OCI-LY7 (cell line): ENCODE measurements around the gene MSRB2. TPM values are rescaled to one million over a fixed set of nuclear protein-coding genes. Genes with fewer than 3 reads are reported as not detected.

Source experiments
- BruUV-seq: library from RNA; stranded (reverse); fragments of 400-500 nt; replicated peaks from 2 replicates; lab custom pipeline; 2021; lab: Mats Ljungman, UMichigan
- CTCF ChIA-PET: fragments of 300-600 bp; sonication (Branson Sonifier 250); formaldehyde crosslinking; loops from one replicate; lab custom pipeline; 2022; ENCODE audit warnings: antibody characterized with exemption; ENCODE audit not compliant: unreplicated experiment; lab: Charles Lee
- POLR2A ChIA-PET: fragments of 300-600 bp; sonication (Branson Sonifier 250); formaldehyde crosslinking; loops from one replicate; lab custom pipeline; 2022; ENCODE audit warnings: antibody characterized with exemption; lab: Charles Lee
- DNase-seq: peaks from one replicate; pipeline ENCODE4 v3.0.0-alpha.2; 2015; ENCODE audit warnings: low spot score
- H2AFZ ChIP-seq: fragments of 200-600 bp; sonication (generic), shearing (Covaris generic); 2 replicates; pipeline ENCODE4 v1.6.1; 2014; ENCODE audit warnings: mild to moderate bottlenecking, antibody characterized with exemption, low read length, moderate library complexity
- H3K27ac ChIP-seq: fragments of 200-600 bp; sonication (generic); 2 replicates; pipeline ENCODE4 v1.5.1; 2014; ENCODE audit warnings: mixed run types, low read depth, mild to moderate bottlenecking, moderate library complexity, low read length, inconsistent platforms; ENCODE audit not compliant: poor library complexity, severe bottlenecking
- H3K36me3 ChIP-seq: fragments of 200-600 bp; sonication (generic); 2 replicates; pipeline ENCODE4 v1.6.1; 2014; ENCODE audit warnings: mild to moderate bottlenecking, antibody characterized with exemption, low read length, moderate library complexity, mixed read lengths; ENCODE audit not compliant: insufficient read depth
- H3K4me1 ChIP-seq: fragments of 200-600 bp; sonication (generic); 2 replicates; pipeline ENCODE4 v1.5.1; 2014; ENCODE audit warnings: mild to moderate bottlenecking, low read length; ENCODE audit not compliant: insufficient read depth, poor library complexity, severe bottlenecking
- H3K4me2 ChIP-seq: fragments of 200-600 bp; sonication (generic); 2 replicates; pipeline ENCODE4 v1.6.1; 2014; ENCODE audit warnings: mild to moderate bottlenecking, low read length
- H3K4me3 ChIP-seq: fragments of 200-600 bp; sonication (generic); 2 replicates; pipeline ENCODE4 v1.5.1; 2014; ENCODE audit warnings: mild to moderate bottlenecking, low read depth, low read length; ENCODE audit not compliant: poor library complexity, severe bottlenecking
- H3K79me2 ChIP-seq: fragments of 200-600 bp; sonication (generic); 2 replicates; pipeline ENCODE4 v1.6.1; 2016; ENCODE audit warnings: low read depth, mild to moderate bottlenecking, low read length, moderate library complexity, mixed read lengths; ENCODE audit not compliant: insufficient read depth
- H3K9me2 ChIP-seq: fragments of 200-600 bp; sonication (generic); 2 replicates; pipeline ENCODE4 v1.6.1; 2016; ENCODE audit warnings: mild to moderate bottlenecking, low read length, mixed read lengths; ENCODE audit not compliant: insufficient read depth
- H3K9me3 ChIP-seq: fragments of 200-600 bp; sonication (generic); 2 replicates; pipeline ENCODE4 v1.6.1; 2014; ENCODE audit warnings: mild to moderate bottlenecking, mixed run types, low read length, mixed read lengths
- H4K20me1 ChIP-seq: fragments of 200-600 bp; sonication (generic); 2 replicates; pipeline ENCODE4 v1.6.1; 2014; ENCODE audit warnings: mild to moderate bottlenecking, antibody characterized with exemption, low read length, moderate library complexity, mixed read lengths; ENCODE audit not compliant: insufficient read depth
- EZH2phosphoT487 ChIP-seq: fragments of 200-600 bp; sonication (generic); IDR thresholded peaks from 2 replicates; pipeline ENCODE4 v1.6.1; 2018; ENCODE audit warnings: low read depth, borderline replicate concordance, mild to moderate bottlenecking, mixed run types, antibody characterized with exemption, low read length, moderate library complexity, mixed read lengths
- intact Hi-C: fragments of 100-400 bp; cut with micrococcal nuclease; formaldehyde crosslinking; loops from one replicate; pipeline ENCODE4 v1.10.0; 2022; ENCODE audit not compliant: unreplicated experiment
- total RNA-seq, 2 experiments: library from RNA; depleted of rRNA in 1 of 2; stranded (reverse); fragments of >200 nt in 1 of 2; shearing (Covaris generic) in 1 of 2; gene quantifications; 2 replicates each; pipeline ENCODE4 v1.2.3, GENCODE V29; 2014 to 2022
- TF ChIP-seq, protein P1 (sequence below): fragments of 200-600 bp; sonication (generic); conservative IDR thresholded peaks from 2 replicates; pipeline ENCODE4 v1.5.1; 2014; ENCODE audit warnings: mild to moderate bottlenecking, antibody characterized with exemption, low read length, moderate library complexity, mixed read lengths

MSRB2 gene
- total RNA-seq, 2 experiments from 2014 or later, result 8.1 to 17.6 TPM

DNA sequence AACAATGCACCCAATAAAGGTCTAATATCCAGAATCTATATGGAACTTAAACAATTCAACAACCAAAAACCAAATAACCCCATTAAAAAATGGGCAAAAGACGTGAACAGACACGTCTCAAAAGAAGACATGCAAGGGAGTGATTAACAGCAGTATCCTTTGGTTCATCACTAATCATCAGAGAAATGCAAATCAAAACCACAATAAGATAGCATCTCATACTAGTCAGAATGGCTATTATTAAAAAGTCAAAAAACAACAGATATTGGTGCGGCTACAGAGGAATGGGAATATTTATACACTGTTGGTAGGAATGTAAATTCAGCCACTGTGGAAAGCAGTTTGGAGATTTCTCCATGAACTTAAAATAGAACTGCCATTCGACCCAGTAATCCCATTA lies 46.6 kb downstream of the MSRB2 start:
- BruUV-seq, result no TSS peak
- H4K20me1 ChIP-seq, result no peaks in the 10 kb centered on the region
- no peak for DNase-seq
- ChIA-PET CTCF (no interaction called here), POLR2A (no interaction called here)
- no peaks in the 10 kb centered on the region for H3K4me1 ChIP-seq
- H3K27ac ChIP-seq, result no peak overlapping the region
- no peak overlapping the region for H2AFZ ChIP-seq
- intact Hi-C loops, result no loop called here
- no peaks in the 10 kb centered on the region for H3K36me3 ChIP-seq
- TF ChIP-seq, protein P1, sequence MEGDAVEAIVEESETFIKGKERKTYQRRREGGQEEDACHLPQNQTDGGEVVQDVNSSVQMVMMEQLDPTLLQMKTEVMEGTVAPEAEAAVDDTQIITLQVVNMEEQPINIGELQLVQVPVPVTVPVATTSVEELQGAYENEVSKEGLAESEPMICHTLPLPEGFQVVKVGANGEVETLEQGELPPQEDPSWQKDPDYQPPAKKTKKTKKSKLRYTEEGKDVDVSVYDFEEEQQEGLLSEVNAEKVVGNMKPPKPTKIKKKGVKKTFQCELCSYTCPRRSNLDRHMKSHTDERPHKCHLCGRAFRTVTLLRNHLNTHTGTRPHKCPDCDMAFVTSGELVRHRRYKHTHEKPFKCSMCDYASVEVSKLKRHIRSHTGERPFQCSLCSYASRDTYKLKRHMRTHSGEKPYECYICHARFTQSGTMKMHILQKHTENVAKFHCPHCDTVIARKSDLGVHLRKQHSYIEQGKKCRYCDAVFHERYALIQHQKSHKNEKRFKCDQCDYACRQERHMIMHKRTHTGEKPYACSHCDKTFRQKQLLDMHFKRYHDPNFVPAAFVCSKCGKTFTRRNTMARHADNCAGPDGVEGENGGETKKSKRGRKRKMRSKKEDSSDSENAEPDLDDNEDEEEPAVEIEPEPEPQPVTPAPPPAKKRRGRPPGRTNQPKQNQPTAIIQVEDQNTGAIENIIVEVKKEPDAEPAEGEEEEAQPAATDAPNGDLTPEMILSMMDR, result no peak
- no peak for TF ChIP-seq EZH2phosphoT487
- H3K4me2 ChIP-seq, result no peak overlapping the region
- no peaks in the 10 kb centered on the region for H3K9me2 ChIP-seq
- H3K79me2 ChIP-seq, result no peaks in the 10 kb centered on the region
- H3K9me3 ChIP-seq, result no peaks in the 10 kb centered on the region
- no peak overlapping the region for H3K4me3 ChIP-seq

GRCh38 chr10:23146258-23146657 lies 50.9 kb downstream of the MSRB2 start:
- H4K20me1 ChIP-seq, result no peaks in the 10 kb centered on the region
- ChIA-PET CTCF (no interaction called here), POLR2A (interaction anchor here (0.9 kb wide), 1 partner anchor 15 kb away, joined by 3 read pairs; no protein-coding TSS in a partner anchor)
- H3K9me2 ChIP-seq, result no peaks in the 10 kb centered on the region
- H3K36me3 ChIP-seq, result no peaks in the 10 kb centered on the region
- H3K79me2 ChIP-seq, result no peaks in the 10 kb centered on the region
- no peak for DNase-seq
- no peak overlapping the region for H3K4me2 ChIP-seq
- no TSS peak for BruUV-seq
- H3K9me3 ChIP-seq, result no peaks in the 10 kb centered on the region
- intact Hi-C loops, result no loop called here
- H2AFZ ChIP-seq, result no peak overlapping the region
- H3K4me3 ChIP-seq, result no peak overlapping the region
- no peak overlapping the region for H3K27ac ChIP-seq
- no peaks in the 10 kb centered on the region for H3K4me1 ChIP-seq
- TF ChIP-seq, protein P1, result no peak
- TF ChIP-seq EZH2phosphoT487, result no peak

DNA sequence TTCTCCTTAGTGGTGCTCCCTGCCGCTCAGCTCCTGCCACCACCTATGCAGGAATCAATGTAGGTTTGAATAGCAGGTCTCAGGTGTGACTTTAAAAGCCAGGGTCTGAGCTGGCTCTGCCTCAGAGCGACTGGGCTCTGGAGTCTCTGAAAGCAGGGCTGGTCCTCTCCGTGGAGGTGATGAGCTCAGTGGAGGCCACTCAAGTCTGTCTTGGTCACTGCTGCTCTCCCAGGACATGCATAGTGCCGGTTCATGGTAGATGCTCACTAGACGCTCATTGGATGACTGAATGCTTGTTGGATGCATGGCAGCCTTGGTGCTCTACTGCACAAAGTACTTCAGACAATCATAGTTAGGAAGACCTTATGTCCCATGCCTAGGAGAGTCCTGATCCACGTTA lies 51.7 kb downstream of the MSRB2 start:
- no peak overlapping the region for H2AFZ ChIP-seq
- no peaks in the 10 kb centered on the region for H3K36me3 ChIP-seq
- no TSS peak for BruUV-seq
- H3K27ac ChIP-seq, result no peak overlapping the region
- intact Hi-C loops, result no loop called here
- ChIA-PET POLR2A (no interaction called here), CTCF (no interaction called here)
- H3K4me3 ChIP-seq, result no peak overlapping the region
- H3K4me1 ChIP-seq, result no peaks in the 10 kb centered on the region
- TF ChIP-seq EZH2phosphoT487, result no peak
- TF ChIP-seq, protein P1, result no peak
- no peaks in the 10 kb centered on the region for H3K9me2 ChIP-seq
- H3K79me2 ChIP-seq, result no peaks in the 10 kb centered on the region
- DNase-seq, result no peak
- no peaks in the 10 kb centered on the region for H4K20me1 ChIP-seq
- H3K4me2 ChIP-seq, result no peak overlapping the region
- H3K9me3 ChIP-seq, result no peaks in the 10 kb centered on the region
